H1 (cell line): ENCODE data around the gene ACY1. TPM values are rescaled to one million over a fixed set of nuclear protein-coding genes. Genes with fewer than 3 reads are reported as not detected.

Source experiments
- CTCF ChIA-PET: fragments of 300-600 bp; sonication (Branson Sonifier 250); formaldehyde crosslinking; loops from one replicate; lab custom pipeline; 2021; ENCODE audit not compliant: partially characterized antibody; lab: Charles Lee
- POLR2A ChIA-PET: fragments of 300-600 bp; sonication (Branson Sonifier 250); formaldehyde crosslinking; loops from one replicate; lab custom pipeline; 2021; ENCODE audit warnings: inconsistent platforms; ENCODE audit not compliant: partially characterized antibody; lab: Charles Lee
- DNase-seq, 2 experiments: peaks; one replicate each; pipeline versions ENCODE4 v3.0.0 to v3.0.0-alpha.2; 2010 to 2022; ENCODE audit warnings: low spot score in 2 of 2, low read depth in 1 of 2, mixed read lengths in 1 of 2
- FAIRE-seq: peaks from 2 replicates; lab custom pipeline; 2011; peaks lifted over from hg19 to GRCh38; lab: Jason Lieb, UNC
- H2AFZ ChIP-seq: 2 replicates; pipeline ENCODE4 v1.8.1; 2012; ENCODE audit warnings: low read length, inconsistent platforms
- H2AK5ac ChIP-seq: 2 replicates; pipeline ENCODE4 v1.6.1; 2013; ENCODE audit warnings: low read depth, low read length
- H2BK120ac ChIP-seq: replicated peaks from 2 replicates; pipeline ENCODE3; 2013; ENCODE audit warnings: low read depth, low read length, inconsistent platforms
- H2BK12ac ChIP-seq: 2 replicates; pipeline ENCODE4 v1.6.1; 2013; ENCODE audit warnings: low read depth, low read length
- H2BK15ac ChIP-seq: 2 replicates; pipeline ENCODE4 v1.6.1; 2013; ENCODE audit warnings: low read length
- H2BK20ac ChIP-seq: 2 replicates; pipeline ENCODE4 v1.6.1; 2013; ENCODE audit warnings: low read length
- H2BK5ac ChIP-seq: 2 replicates; pipeline ENCODE4 v1.6.1; 2013; ENCODE audit warnings: low read depth, low read length
- H3K14ac ChIP-seq: 2 replicates; pipeline ENCODE4 v1.6.1; 2013; ENCODE audit warnings: inconsistent platforms; ENCODE audit not compliant: insufficient read length
- H3K18ac ChIP-seq: 2 replicates; pipeline ENCODE4 v1.6.1; 2013; ENCODE audit warnings: low read length; ENCODE audit errors: extremely low read depth
- H3K23ac ChIP-seq: 2 replicates; pipeline ENCODE4 v1.6.1; 2013; ENCODE audit warnings: inconsistent platforms; ENCODE audit not compliant: insufficient read length
- H3K23me2 ChIP-seq: 2 replicates; pipeline ENCODE4 v1.6.1; 2013; ENCODE audit warnings: low read depth, low read length
- H3K27ac ChIP-seq: 2 replicates; pipeline ENCODE4 v1.6.1; 2011; ENCODE audit warnings: low read depth, low read length, inconsistent platforms
- H3K27me3 ChIP-seq, 4 experiments: replicated peaks in 1 of 4; 1 replicate in 1 of 4; 2 replicates in 3 of 4; pipeline versions ENCODE4 v1.6.1 to v1.8.1; 2011 to 2013; ENCODE audit warnings: low read length in 3 of 4, mild to moderate bottlenecking in 3 of 4, inconsistent platforms in 2 of 4, mixed read lengths in 2 of 4, moderate library complexity in 1 of 4; ENCODE audit not compliant: control insufficient read depth in 3 of 4, insufficient read depth in 3 of 4; ENCODE audit errors: extremely low read depth in 1 of 4
- H3K36me3 ChIP-seq, 4 experiments: 2 replicates each; pipeline versions ENCODE4 v1.6.1 to v1.8.1; 2011 to 2013; ENCODE audit warnings: mild to moderate bottlenecking in 4 of 4, low read length in 3 of 4, moderate library complexity in 2 of 4, control low read depth in 1 of 4, inconsistent platforms in 1 of 4; ENCODE audit not compliant: insufficient read depth in 4 of 4, control insufficient read depth in 2 of 4
- H3K4ac ChIP-seq: replicated peaks from 2 replicates; pipeline ENCODE3; 2013; ENCODE audit warnings: low read length, low read depth, mixed read lengths, inconsistent platforms; ENCODE audit not compliant: insufficient read length
- H3K4me1 ChIP-seq, 4 experiments: replicated peaks in 1 of 4; 1 replicate in 1 of 4; 2 replicates in 3 of 4; pipeline versions ENCODE4 v1.6.1 to v1.8.1; 2011 to 2013; ENCODE audit warnings: low read length in 3 of 4, inconsistent platforms in 2 of 4, mixed read lengths in 1 of 4; ENCODE audit not compliant: insufficient read depth in 4 of 4, control insufficient read depth in 3 of 4
- H3K4me2 ChIP-seq, 2 experiments: 2 replicates each; pipeline versions ENCODE4 v1.6.1 to v1.8.1; 2011 to 2013; ENCODE audit warnings: low read depth in 2 of 2, low read length in 2 of 2, control low read depth in 1 of 2, inconsistent platforms in 1 of 2, mild to moderate bottlenecking in 1 of 2; ENCODE audit not compliant: insufficient read depth in 1 of 2
- H3K4me3 ChIP-seq, 4 experiments: fragments of 200-600, 300-600 bp in 1 of 4; sonication (generic), shearing (Covaris generic), sonication (Bioruptor Twin) in 1 of 4; 2 replicates each; pipeline versions ENCODE4 v1.5.1 to v1.8.1; 2011 to 2016; ENCODE audit warnings: low read length in 4 of 4, low read depth in 3 of 4, control low read depth in 2 of 4, inconsistent platforms in 2 of 4, mild to moderate bottlenecking in 2 of 4, mixed read lengths in 1 of 4, moderate library complexity in 1 of 4; ENCODE audit not compliant: insufficient read depth in 2 of 4; ENCODE audit errors: extremely low read depth in 1 of 4
- H3K56ac ChIP-seq: replicated peaks from 2 replicates; pipeline ENCODE3; 2013; ENCODE audit warnings: low read depth, mild to moderate bottlenecking, mixed read lengths, low read length, inconsistent platforms; ENCODE audit not compliant: insufficient read length
- H3K79me1 ChIP-seq: 2 replicates; pipeline ENCODE4 v1.6.1; 2013; ENCODE audit warnings: low read depth, low read length, control low read depth
- H3K79me2 ChIP-seq, 2 experiments: 2 replicates each; pipeline versions ENCODE4 v1.6.1 to v1.8.1; 2012 to 2013; ENCODE audit warnings: low read length in 2 of 2, mild to moderate bottlenecking in 2 of 2, inconsistent platforms in 1 of 2; ENCODE audit not compliant: insufficient read depth in 2 of 2, control insufficient read depth in 1 of 2
- H3K9ac ChIP-seq, 4 experiments: replicated peaks in 1 of 4; 1 replicate in 1 of 4; 2 replicates in 3 of 4; pipeline versions ENCODE4 v1.6.1 to v1.8.1; 2011 to 2013; ENCODE audit warnings: low read depth in 3 of 4, low read length in 3 of 4, control low read depth in 2 of 4, mild to moderate bottlenecking in 2 of 4, moderate library complexity in 2 of 4, inconsistent platforms in 1 of 4; ENCODE audit errors: extremely low read depth in 1 of 4
- H3K9me3 ChIP-seq, 2 experiments: 2 replicates each; pipeline versions ENCODE4 v1.6.1 to v1.8.1; 2012 to 2013; ENCODE audit warnings: mild to moderate bottlenecking in 2 of 2, moderate library complexity in 2 of 2, control low read depth in 1 of 2, inconsistent platforms in 1 of 2, low read depth in 1 of 2, low read length in 1 of 2, mixed read lengths in 1 of 2; ENCODE audit not compliant: insufficient read depth in 2 of 2
- H4K20me1 ChIP-seq, 2 experiments: replicated peaks in 1 of 2; 2 replicates each; pipeline versions ENCODE3 to v1.8.1; 2011 to 2013; ENCODE audit warnings: inconsistent platforms in 2 of 2, low read length in 2 of 2, mild to moderate bottlenecking in 1 of 2; ENCODE audit not compliant: insufficient read depth in 2 of 2, control insufficient read depth in 1 of 2
- H4K5ac ChIP-seq: 2 replicates; pipeline ENCODE4 v1.6.1; 2013; ENCODE audit warnings: low read length, low read depth, mixed read lengths, inconsistent platforms; ENCODE audit not compliant: insufficient read length
- H4K8ac ChIP-seq: 2 replicates; pipeline ENCODE4 v1.8.0; 2013; ENCODE audit warnings: mild to moderate bottlenecking, moderate library complexity, low read length, inconsistent platforms; ENCODE audit not compliant: insufficient read depth; ENCODE audit errors: extremely low read depth
- H4K91ac ChIP-seq: replicated peaks from 2 replicates; pipeline ENCODE3; 2013; ENCODE audit warnings: low read length, mixed read lengths, inconsistent platforms; ENCODE audit not compliant: insufficient read length
- BACH1 ChIP-seq: IDR thresholded peaks from 2 replicates; pipeline ENCODE4 v1.6.1; 2012; ENCODE audit warnings: low read length, improper control_type of control experiment
- CREB1 ChIP-seq: IDR thresholded peaks from 2 replicates; pipeline ENCODE4 v1.6.1; 2012; ENCODE audit warnings: inconsistent platforms
- RFX5 ChIP-seq: IDR thresholded peaks from 2 replicates; pipeline ENCODE4 v1.6.1; 2011; ENCODE audit warnings: low read depth, low read length, improper control_type of control experiment, borderline replicate concordance
- RXRA ChIP-seq: IDR thresholded peaks from 2 replicates; pipeline ENCODE4 v1.6.1; 2011; ENCODE audit warnings: low read depth, mild to moderate bottlenecking, low read length, moderate library complexity; ENCODE audit not compliant: insufficient read depth
- YY1 ChIP-seq: IDR thresholded peaks from 2 replicates; pipeline ENCODE4 v1.6.1; 2011; ENCODE audit warnings: low read depth, mild to moderate bottlenecking, low read length
- WGBS, 2 experiments: shearing (Covaris generic) in 1 of 2; methylation state at CpG; one replicate each; pipeline versions ENCODE4 v1.1.6 to v1.1.7; 2013 to 2015; ENCODE audit warnings: low lambda C conversion rate in 2 of 2, mixed read lengths in 2 of 2, inconsistent platforms in 1 of 2, low coverage in 1 of 2, missing lambda C conversion rate in 1 of 2; ENCODE audit not compliant: insufficient replicate concordance in 2 of 2, insufficient coverage in 1 of 2, insufficient read length in 1 of 2; ENCODE audit errors: extremely low coverage in 1 of 2, missing lambda C conversion rate in 1 of 2; 5-methylcytosine and 5-hydroxymethylcytosine counted together
- polyA plus RNA-seq, 7 experiments: library from polyadenylated mRNA; depleted of rRNA in 3 of 7; stranded (reverse) in 5 of 7; unstranded in 2 of 7; fragments of >200 nt in 5 of 7; fragments of 200-250 nt in 2 of 7; gene quantifications; 1 replicate in 5 of 7; 2 replicates in 1 of 7; 4 replicates in 1 of 7; pipeline versions ENCODE4 v1.2.1 to v1.2.3, GENCODE V29; 2011 to 2013; ENCODE audit warnings: missing spikeins in 2 of 7, mixed read lengths in 2 of 7
- total RNA-seq: library from RNA; stranded (reverse); fragmentation: NEBNext Ultra II Directional; extraction: Animal tissue kit (Norgen Biotek cat#: 25700); gene quantifications from 2 replicates; pipeline ENCODE4 v1.2.1, GENCODE V29; 2021

The ACY1 gene
- total and polyA plus RNA-seq, 2 of the 8 experiments (the other 6 are each of a cell fraction or from before 2014, with no cell fraction given): 48.3 to 113 TPM

- H2AFZ ChIP-seq: no peak overlapping the region
Observed at GRCh38 chr3:51937611-51938450, 45.5 kb upstream of the ACY1 start.

More at GRCh38 chr3:51937611-51938450, 45.5 kb upstream of the ACY1 start:
- Histone ChIP-seq H3K23ac (no peak overlapping the region), H3K4me3 (no peak overlapping the region), H2BK5ac (no peak overlapping the region), H3K36me3 (peaks cover 26 to 47% (median 37%) of the 10 kb centered on the region in 4 experiments), H4K5ac (no peak overlapping the region), H2BK120ac (no peak overlapping the region), H3K9ac (no peak overlapping the region)
- 90% methylated on average over 12 of the region's 13 CpGs; no CpG with 5 or more reads in 1 of the 2 experiments for WGBS, 2 experiments
- TF ChIP-seq RFX5 (no peak), BACH1 (no peak), CREB1 (no peak), RXRA (no peak), YY1 (no peak)
- TF ChIP-seq, all 59 proteins: peak for 0
- DNase-seq (no peak), FAIRE-seq (no peak)
- H3K79me1 ChIP-seq: peaks cover 12% of the 10 kb centered on the region
- CTCF ChIA-PET: interaction anchor here (1.1 to 1.4 kb wide), 3 partner anchors 13 to 189 kb away, joined by 3 to 4 read pairs (median 3); no protein-coding TSS in a partner anchor
- no peak overlapping the region for H2AK5ac ChIP-seq
- H3K4me2 ChIP-seq: no peak overlapping the region
- H3K4ac ChIP-seq: no peak overlapping the region
- peaks cover 3 to 35% of the 10 kb centered on the region in 2 experiments for H4K20me1 ChIP-seq
- H3K23me2 ChIP-seq: peaks cover 9% of the 10 kb centered on the region; the same call in 1 of the 2 replicates
- no peak overlapping the region for H2BK20ac ChIP-seq
- no peaks in the 10 kb centered on the region for H3K9me3 ChIP-seq
- H3K4me1 ChIP-seq: peaks cover 2 to 13% (median 6%) of the 10 kb centered on the region in 4 experiments
- H3K79me2 ChIP-seq: peaks cover 0 to 30% of the 10 kb centered on the region in 2 experiments; a peak in 3 of 4 replicates
- H3K27ac ChIP-seq: no peak overlapping the region
- H3K14ac ChIP-seq: no peak overlapping the region
- H4K8ac ChIP-seq: no peak overlapping the region
- H3K27me3 ChIP-seq: peaks cover 0 to 3% (median under 1%) of the 10 kb centered on the region in 4 experiments; a peak in 3 of 7 replicates
- no peak overlapping the region for H2BK12ac ChIP-seq
- no peak overlapping the region for H3K56ac ChIP-seq
- no peak overlapping the region for H4K91ac ChIP-seq
- H3K18ac ChIP-seq: no peak overlapping the region
- H2BK15ac ChIP-seq: no peak overlapping the region
- POLR2A ChIA-PET: interaction anchor here (0.8 to 2.0 kb wide), 4 partner anchors 8 to 23 kb away, joined by 3 to 5 read pairs (median 4); no protein-coding TSS in a partner anchor
